NT2/D1 (cell line): ENCODE data around the gene HHIPL1.

Source experiments
- DNase-seq: peaks from one replicate; pipeline ENCODE4 v3.0.0-alpha.2; 2011; ENCODE audit warnings: low read depth, low spot score
- H3K27me3 ChIP-seq: 2 replicates; pipeline ENCODE4 v1.6.0; 2011; ENCODE audit warnings: mild to moderate bottlenecking; ENCODE audit not compliant: insufficient read length, insufficient read depth
- H3K36me3 ChIP-seq: 2 replicates; pipeline ENCODE4 v1.6.1; 2011; ENCODE audit warnings: mild to moderate bottlenecking, low read length, mixed read lengths; ENCODE audit not compliant: insufficient read depth, insufficient read length
- H3K4me1 ChIP-seq: 2 replicates; pipeline ENCODE4 v1.5.1; 2011; ENCODE audit not compliant: insufficient read depth, insufficient read length
- H3K4me3 ChIP-seq: 2 replicates; pipeline ENCODE4 v1.5.1; 2011; ENCODE audit warnings: low read depth; ENCODE audit not compliant: insufficient read length
- H3K9ac ChIP-seq: 2 replicates; pipeline ENCODE4 v1.6.0; 2011; ENCODE audit warnings: low read depth; ENCODE audit not compliant: insufficient read length
- H3K9me3 ChIP-seq: 2 replicates; pipeline ENCODE4 v1.5.1; 2011; ENCODE audit warnings: mild to moderate bottlenecking, low read length; ENCODE audit not compliant: insufficient read depth
- SUZ12 ChIP-seq: IDR thresholded peaks from 2 replicates; pipeline ENCODE4 v1.6.1; 2011; ENCODE audit not compliant: insufficient read length, insufficient read depth; ENCODE audit errors: extremely low read depth
- YY1 ChIP-seq: IDR thresholded peaks from 2 replicates; pipeline ENCODE4 v1.6.1; 2011; ENCODE audit not compliant: insufficient read length, insufficient read depth
- ZNF274 ChIP-seq: IDR thresholded peaks from 2 replicates; pipeline ENCODE4 v1.6.1; 2011; ENCODE audit warnings: mild to moderate bottlenecking, low read depth, low read length

Gene HHIPL1

GRCh38 chr14:99600232-99600888, 44.6 kb upstream of the HHIPL1 start:
- Histone ChIP-seq H3K36me3 (peaks cover 17% of the 10 kb centered on the region), H3K4me1 (peaks cover 3% of the 10 kb centered on the region), H3K9ac (no peak overlapping the region), H3K4me3 (no peak overlapping the region), H3K27me3 (peaks cover 12% of the 10 kb centered on the region), H3K9me3 (no peaks in the 10 kb centered on the region)
- TF ChIP-seq SUZ12 (no peak), YY1 (no peak)
- DNase-seq, result no peak

GRCh38 chr14:99601361-99601831, 43.5 kb upstream of the HHIPL1 start:
- Histone ChIP-seq H3K4me3 (peak overlapping the region; percentile 91), H3K9ac (peak overlapping the region; percentile 25), H3K9me3 (no peaks in the 10 kb centered on the region), H3K4me1 (peaks cover 13% of the 10 kb centered on the region), H3K27me3 (peaks cover 12% of the 10 kb centered on the region), H3K36me3 (peaks cover 15% of the 10 kb centered on the region)
- TF ChIP-seq ZNF274 (no peak), YY1 (no peak), SUZ12 (no peak)
- DNase-seq, result no peak

GRCh38 chr14:99602054-99602787, 42.7 kb upstream of the HHIPL1 start:
- H3K4me1 ChIP-seq, result peaks cover 17% of the 10 kb centered on the region

GRCh38 chr14:99602788-99603415, 42.0 kb upstream of the HHIPL1 start:
- H3K27me3 ChIP-seq, result peaks cover 12% of the 10 kb centered on the region
- H3K36me3 ChIP-seq, result peaks cover 13% of the 10 kb centered on the region
- DNase-seq, result no peak
- peak overlapping the region; percentile 91 for H3K4me3 ChIP-seq
- TF ChIP-seq ZNF274, result no peak
- TF ChIP-seq YY1, result no peak
- no peak for TF ChIP-seq SUZ12
- H3K9ac ChIP-seq, result peak overlapping the region; percentile 92
- no peaks in the 10 kb centered on the region for H3K9me3 ChIP-seq
- peaks cover 17% of the 10 kb centered on the region for H3K4me1 ChIP-seq

More at GRCh38 chr14:99602054-99602787, 42.7 kb upstream of the HHIPL1 start:
- no peak for DNase-seq
- Histone ChIP-seq H3K9ac (peak overlapping the region; percentile 92), H3K36me3 (peaks cover 15% of the 10 kb centered on the region), H3K9me3 (no peaks in the 10 kb centered on the region), H3K27me3 (peaks cover 12% of the 10 kb centered on the region), H3K4me3 (peak overlapping the region; percentile 91)
- TF ChIP-seq ZNF274 (no peak), SUZ12 (no peak), YY1 (no peak)

- H3K4me3 ChIP-seq, result peak within 1 kb of the TSS; percentile 91
- H3K4me1 ChIP-seq, result peaks cover 17% of the 10 kb centered on the region
- DNase-seq, result no peak
- peaks cover 7% of the 10 kb centered on the region for H3K36me3 ChIP-seq
- H3K9ac ChIP-seq, result peak within 1 kb of the TSS; percentile 92
- H3K9me3 ChIP-seq, result no peaks in the 10 kb centered on the region
- TF ChIP-seq ZNF274, result no peak
- no peak for TF ChIP-seq YY1
- TF ChIP-seq SUZ12, result no peak
- H3K27me3 ChIP-seq, result peaks cover 12% of the 10 kb centered on the region
Measured at GRCh38 chr14:99603471-99604277, 41.3 kb upstream of the HHIPL1 start, which contains the start of gene CCDC85C. TSS of gene CCDC85C (minus strand) at chr14:99604207. CDS start at chr14:99603959, 248 bp downstream.

GRCh38 chr14:99604278-99604765, 40.6 kb upstream of the HHIPL1 start:
- DNase-seq, result peak; percentile 86
- TF ChIP-seq SUZ12, result no peak
- no peak for TF ChIP-seq YY1
- no peak for TF ChIP-seq ZNF274
- peaks cover 6% of the 10 kb centered on the region for H3K36me3 ChIP-seq
- H3K4me3 ChIP-seq, result peak overlapping the region; percentile 62
- H3K4me1 ChIP-seq, result peaks cover 17% of the 10 kb centered on the region
- peaks cover 12% of the 10 kb centered on the region for H3K27me3 ChIP-seq
- no peaks in the 10 kb centered on the region for H3K9me3 ChIP-seq
- H3K9ac ChIP-seq, result peak overlapping the region; percentile 83
